D721Med (cell line): ENCODE results near the gene FKBP5.

Source experiments
- DNase-seq: peaks from one replicate; pipeline ENCODE4 v3.0.0; 2011; ENCODE audit warnings: low spot score; ENCODE audit not compliant: insufficient read length
- FAIRE-seq: peaks from 2 replicates; lab custom pipeline; 2011; peaks lifted over from hg19 to GRCh38; lab: Jason Lieb, UNC
- CTCF ChIP-seq: IDR thresholded peaks from 2 replicates; pipeline ENCODE4 v1.5.1; 2012; ENCODE audit warnings: mild to moderate bottlenecking, control low read depth; ENCODE audit not compliant: insufficient read depth; ENCODE audit errors: missing control alignments

FKBP5 gene

GRCh38 chr6:35731736-35732532 is 43.2 kb upstream of the FKBP5 start:
- peak; percentile 82 for DNase-seq
- FAIRE-seq, result no peak
- no peak for TF ChIP-seq CTCF

GRCh38 chr6:35731414-35731735 is 42.7 kb upstream of the FKBP5 start:
- no peak for TF ChIP-seq CTCF
- no peak for FAIRE-seq
- peak; percentile 93 for DNase-seq

- FAIRE-seq, result no peak
Observed at GRCh38 chr6:35730745-35731413, 42.2 kb upstream of the FKBP5 start.

GRCh38 chr6:35729722-35730121 is 41.0 kb upstream of the FKBP5 start:
- no peak for TF ChIP-seq CTCF
- DNase-seq, result no peak
- no peak for FAIRE-seq

More at GRCh38 chr6:35730745-35731413, 42.2 kb upstream of the FKBP5 start:
- TF ChIP-seq CTCF, result no peak
- no peak for DNase-seq

GRCh38 chr6:35728683-35729678 is 40.3 kb upstream of the FKBP5 start:
- FAIRE-seq, result no peak
- no peak for DNase-seq
- no peak for TF ChIP-seq CTCF

- FAIRE-seq (no peak), DNase-seq (no peak)
- no peak for TF ChIP-seq CTCF
Observed at GRCh38 chr6:35727935-35728682, 39.4 kb upstream of the FKBP5 start.
